ENCODE results near the gene SHKBP1.
"Not testable (repeated sequence)": the region's sequence is repeated elsewhere in the genome, so short reads cannot be mapped to it uniquely, and the experiment has no call there.

SHKBP1 gene, protein sequence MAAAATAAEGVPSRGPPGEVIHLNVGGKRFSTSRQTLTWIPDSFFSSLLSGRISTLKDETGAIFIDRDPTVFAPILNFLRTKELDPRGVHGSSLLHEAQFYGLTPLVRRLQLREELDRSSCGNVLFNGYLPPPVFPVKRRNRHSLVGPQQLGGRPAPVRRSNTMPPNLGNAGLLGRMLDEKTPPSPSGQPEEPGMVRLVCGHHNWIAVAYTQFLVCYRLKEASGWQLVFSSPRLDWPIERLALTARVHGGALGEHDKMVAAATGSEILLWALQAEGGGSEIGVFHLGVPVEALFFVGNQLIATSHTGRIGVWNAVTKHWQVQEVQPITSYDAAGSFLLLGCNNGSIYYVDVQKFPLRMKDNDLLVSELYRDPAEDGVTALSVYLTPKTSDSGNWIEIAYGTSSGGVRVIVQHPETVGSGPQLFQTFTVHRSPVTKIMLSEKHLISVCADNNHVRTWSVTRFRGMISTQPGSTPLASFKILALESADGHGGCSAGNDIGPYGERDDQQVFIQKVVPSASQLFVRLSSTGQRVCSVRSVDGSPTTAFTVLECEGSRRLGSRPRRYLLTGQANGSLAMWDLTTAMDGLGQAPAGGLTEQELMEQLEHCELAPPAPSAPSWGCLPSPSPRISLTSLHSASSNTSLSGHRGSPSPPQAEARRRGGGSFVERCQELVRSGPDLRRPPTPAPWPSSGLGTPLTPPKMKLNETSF

DNA sequence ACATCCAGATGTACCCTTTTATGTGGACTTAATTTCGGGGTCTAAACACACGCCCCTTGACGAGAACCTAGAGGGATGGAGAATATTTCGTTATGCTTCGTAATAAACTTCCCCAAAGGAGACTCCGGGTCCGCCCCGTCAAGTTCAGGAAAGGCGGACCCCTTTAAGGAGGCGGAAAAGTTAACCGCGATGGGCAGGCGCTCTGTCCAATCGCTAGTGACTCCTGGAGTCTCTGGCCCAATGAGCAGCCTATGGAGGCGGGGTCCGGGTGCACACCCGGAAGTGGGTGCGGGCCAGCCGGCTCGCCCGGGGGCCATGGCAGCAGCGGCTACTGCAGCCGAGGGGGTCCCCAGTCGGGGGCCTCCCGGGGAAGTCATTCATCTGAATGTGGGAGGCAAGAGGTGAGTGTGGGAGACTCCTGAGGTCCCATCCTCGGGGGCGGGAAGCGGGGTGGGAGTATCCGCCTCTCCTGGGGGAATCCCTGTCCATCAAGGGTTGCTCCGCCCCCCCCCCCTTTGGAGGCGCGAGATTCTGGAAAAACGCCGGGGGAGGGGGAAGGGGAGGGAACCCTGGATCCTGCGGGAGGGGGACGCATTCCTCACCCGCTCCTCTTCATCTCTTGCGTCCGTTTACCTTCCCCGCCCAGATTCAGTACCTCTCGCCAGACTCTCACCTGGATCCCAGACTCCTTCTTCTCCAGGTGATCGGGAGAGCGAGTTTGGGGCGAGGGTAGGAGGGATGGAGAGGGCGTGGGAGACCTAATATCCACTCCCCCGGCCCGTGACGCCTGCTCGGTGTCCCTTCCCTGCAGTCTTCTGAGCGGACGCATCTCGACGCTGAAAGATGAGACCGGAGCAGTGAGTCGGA is at the start of gene SHKBP1:
Gene SHKBP1, plus strand, starts transcription at position 289 of the 867 bp plus-strand sequence. Its CDS starts 27 bp downstream, at position 316.
- DNase-seq, result peak; percentile 96

DNA sequence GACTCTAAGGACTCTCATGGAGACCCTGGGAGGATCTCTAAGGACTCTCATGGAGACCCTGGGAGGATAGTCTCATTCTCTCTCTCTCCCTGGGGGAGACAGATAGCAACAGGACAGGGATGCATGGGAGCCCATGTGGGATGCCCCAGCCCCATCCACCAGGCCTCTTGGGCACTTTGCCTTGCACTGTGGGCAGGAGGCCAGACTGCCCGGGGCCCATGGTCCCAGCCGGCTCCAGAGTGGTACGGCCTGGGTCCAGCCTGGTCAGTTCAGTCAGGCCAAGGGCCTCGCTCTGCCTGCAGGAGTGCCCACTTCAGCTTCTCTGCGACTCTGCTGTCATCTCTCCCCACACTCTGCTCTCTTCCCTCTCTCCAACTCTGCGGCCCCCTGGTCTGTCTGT is 48.6 kb upstream of the SHKBP1 start:
- DNase-seq, result no peak

DNA sequence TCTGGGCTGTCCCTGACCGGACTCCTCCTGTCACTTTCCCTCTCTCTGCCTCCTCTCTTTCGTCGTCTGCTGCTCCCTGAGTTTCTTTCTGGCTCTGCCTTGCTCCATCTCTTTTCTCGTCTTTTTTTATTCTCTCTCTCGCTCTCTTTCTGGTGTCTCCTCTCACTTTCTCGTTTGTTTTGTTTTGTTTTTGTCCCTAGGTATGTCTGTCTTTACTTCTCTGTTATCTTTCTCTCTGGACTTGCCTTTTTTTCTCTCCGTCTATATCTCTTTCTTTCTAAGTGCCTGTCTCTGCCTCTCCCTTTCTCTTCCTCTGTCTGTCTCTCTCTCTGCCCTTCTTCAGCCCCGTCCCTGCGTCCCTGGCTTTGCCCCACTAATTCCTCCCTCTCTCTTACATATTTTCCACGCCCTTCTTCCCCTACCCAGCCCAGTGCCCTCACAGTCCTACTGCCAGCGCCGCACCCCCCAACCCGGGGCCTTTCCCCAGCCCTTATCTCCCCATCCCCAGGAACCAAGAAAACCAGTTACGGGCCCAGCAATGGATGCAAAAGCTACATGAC is 48.1 kb upstream of the SHKBP1 start:
- DNase-seq, result no peak

DNA sequence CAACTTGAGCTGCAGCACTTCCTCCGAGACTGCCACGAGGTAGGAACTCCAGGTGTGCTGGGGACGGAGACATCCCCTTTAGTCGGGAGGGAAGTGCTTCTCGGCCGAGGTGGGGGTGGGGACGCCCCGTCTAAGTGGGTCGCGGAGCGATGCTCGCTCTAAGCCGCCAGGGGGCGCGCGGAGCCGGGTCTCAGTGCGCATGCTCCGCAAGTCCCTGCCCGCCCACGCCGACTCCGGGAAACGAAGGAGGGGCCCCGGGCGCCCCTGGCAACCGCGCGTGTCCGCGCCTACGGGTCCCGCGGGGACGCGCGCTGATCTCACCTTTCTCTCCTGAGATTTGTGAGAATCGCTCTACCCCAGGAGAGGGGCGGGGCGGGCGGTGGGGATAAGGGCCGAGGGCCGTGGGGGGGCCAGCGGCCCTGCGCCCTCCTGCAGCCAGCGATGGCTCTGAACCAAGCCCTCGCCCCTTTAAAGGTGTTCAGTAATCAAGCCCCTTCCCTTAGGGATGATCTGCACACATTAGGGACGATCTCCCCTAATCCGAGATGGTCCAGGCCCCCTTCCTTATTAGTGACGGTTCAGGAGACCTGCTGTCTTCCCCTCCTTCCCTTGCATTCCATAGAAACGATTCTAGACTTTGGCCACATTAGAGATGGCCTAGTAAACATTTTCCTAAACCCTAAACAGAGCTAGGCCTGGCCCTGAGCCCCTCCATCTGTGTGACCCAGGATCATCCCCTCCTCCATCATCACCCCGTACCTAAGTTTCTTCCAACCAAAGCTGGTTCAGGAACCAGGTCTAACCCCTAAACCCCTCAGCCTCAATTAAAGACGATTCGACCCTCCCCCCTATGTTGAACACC is 47.3 kb upstream of the SHKBP1 start:
- peak; percentile 82 for DNase-seq

DNA sequence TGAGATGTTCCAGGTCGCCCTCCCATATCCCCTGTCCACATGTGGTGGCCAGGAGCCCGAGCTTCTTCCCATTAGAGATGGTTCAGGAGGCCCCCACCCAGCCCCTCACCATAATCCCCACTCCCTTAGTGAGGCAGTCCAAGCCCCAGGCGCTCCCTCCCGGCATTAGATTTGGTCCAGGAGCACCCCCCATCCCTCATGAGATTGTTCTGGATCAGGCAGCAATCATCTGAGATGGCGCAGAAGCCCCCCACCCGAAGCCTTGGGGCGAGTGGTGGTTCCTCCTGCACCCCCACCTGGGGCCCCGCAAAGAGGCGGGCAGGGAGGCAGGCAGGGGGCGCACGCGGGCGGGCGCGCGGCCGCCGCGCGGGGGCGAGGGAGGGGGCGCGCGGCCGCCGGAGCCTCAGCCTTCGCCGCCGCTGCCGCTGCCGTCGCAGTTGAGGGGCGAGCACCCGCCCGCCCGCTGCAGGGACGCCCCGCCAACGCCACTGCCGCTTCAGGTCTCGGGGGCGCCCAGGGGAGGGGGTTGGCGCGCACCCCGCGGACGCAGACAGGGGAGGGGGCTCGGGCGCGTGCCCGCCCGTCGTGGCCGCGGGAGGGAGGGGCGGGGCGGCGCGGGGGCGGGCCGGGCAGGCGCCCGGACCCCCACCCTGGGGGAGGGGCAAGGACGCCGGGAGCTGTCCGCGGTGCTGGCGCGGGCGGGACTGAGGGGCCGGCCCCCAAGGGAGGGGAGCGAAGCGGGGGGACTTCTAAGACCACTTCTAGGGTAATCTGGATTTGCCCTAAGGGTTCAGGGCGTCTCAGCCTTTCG is 46.4 kb upstream of the SHKBP1 start:
- DNase-seq, result peak; percentile 22

DNA sequence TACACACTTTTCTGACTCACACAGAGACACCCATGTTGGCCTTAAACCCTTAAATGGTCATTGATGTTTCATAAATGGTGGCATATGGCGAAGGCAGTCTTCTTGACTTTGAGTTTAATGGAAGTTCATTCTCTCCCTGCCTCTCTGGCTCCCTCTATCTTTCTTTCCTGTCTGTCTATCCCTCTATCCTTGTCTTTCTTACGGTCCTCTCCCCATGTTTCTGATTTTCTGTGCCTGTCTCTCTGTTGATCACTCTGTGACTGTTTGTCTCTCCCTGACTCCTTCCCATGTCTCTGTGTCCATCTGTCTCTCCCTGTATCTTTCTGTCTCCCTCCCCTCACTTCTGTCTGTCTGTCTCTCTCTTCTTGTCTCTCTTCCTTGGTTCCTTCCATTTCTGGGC is 43.2 kb upstream of the SHKBP1 start:
- DNase-seq, result no peak

DNA sequence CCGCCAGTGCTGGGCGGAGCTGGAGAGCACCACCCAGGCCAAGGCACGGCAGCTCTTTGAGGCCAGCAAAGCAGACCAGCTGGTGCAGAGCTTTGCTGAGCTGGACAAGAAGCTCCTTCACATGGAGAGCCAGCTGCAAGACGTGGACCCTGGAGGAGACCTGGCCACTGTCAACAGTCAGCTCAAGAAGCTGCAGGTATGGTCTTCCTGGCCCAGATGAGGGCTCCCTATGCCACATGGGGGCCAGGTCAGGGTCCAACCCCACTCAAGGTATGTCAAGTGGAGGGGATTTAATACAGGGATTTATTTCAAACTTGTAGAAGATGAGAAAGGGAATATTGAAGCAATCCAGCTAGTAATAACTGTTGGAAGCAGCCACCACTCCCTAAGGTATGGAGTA is 42.5 kb upstream of the SHKBP1 start:
- no peak for DNase-seq

DNA sequence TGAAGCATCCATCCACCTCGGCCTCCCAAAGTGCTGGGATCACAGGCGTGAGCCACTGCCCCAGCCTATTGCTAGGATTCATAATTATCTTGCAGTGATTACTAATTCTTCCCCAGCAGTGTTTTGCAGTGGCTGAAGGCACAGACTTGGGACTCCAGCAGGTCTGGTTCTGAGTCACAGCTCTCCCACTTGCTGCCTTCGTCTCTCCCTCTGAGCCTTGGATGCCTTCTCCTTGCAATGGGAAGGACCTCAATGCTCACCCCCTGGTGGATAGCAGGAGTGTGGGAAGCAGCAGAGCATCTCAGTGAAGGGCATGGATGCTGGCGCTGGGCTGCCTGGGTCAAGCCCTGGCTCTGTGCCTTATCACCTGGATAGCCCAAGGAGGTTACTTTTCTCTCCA is 37.6 kb upstream of the SHKBP1 start:
- DNase-seq, result no peak

DNA sequence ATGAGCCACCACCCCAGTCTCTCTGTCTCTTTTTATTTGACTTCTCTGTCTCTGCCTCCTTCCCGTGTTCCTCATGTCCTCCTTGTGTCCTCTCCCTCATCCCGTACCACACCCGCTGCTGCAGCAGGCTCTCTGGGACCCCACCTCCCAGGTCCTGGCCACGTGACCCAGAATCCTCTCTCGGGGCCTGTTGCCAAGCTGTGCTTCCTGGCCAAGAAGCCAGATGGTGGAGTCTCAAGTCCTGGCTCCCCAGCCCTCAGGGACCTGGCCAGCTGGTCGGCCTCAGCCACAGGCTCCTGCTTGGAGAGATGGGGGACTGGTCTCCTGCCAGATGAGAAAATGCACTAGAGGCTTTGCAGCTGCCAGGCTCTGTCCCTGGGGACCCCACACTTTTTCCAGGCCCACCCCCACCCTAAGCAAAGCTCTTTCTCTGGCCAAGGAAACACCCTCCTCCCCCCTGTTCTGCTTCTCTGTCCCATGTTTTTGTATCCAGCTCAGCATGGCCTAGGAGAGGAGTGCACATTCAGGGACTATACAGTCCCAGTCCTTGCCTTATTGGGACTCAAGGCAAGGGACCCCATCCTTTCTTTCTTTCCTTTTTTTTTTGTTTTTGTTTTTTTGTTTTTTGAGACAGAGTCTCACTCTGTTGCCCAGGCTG is 34.3 kb upstream of the SHKBP1 start:
- DNase-seq, result peak; percentile 98

DNA sequence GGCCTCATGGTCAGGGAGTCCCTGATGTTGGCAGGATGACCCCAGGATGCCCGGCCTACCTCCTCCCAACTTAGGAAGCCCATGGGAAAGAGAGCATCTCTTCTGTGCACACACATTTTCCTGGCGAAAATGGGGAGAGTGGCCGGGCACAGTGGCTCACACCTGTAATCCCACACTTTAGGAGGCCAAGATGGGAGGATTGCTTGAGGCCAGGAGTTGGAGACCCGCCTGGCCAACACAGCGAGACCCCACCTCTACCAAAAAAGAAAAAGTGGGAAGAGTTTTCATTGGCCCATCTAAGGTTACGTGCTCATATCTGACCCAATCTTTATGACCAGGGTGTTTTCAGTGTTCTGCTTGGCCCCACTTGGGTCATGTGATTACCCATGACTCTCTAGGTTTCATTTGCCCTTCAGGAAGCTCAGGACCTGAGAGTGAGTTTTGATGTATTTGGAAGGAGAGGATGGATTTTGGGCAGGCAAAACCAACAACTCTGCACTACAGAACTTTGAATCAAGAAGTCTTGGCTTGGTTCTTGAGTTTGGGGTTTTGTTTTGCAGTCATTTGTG is 33.6 kb upstream of the SHKBP1 start:
- DNase-seq, result no peak

DNA sequence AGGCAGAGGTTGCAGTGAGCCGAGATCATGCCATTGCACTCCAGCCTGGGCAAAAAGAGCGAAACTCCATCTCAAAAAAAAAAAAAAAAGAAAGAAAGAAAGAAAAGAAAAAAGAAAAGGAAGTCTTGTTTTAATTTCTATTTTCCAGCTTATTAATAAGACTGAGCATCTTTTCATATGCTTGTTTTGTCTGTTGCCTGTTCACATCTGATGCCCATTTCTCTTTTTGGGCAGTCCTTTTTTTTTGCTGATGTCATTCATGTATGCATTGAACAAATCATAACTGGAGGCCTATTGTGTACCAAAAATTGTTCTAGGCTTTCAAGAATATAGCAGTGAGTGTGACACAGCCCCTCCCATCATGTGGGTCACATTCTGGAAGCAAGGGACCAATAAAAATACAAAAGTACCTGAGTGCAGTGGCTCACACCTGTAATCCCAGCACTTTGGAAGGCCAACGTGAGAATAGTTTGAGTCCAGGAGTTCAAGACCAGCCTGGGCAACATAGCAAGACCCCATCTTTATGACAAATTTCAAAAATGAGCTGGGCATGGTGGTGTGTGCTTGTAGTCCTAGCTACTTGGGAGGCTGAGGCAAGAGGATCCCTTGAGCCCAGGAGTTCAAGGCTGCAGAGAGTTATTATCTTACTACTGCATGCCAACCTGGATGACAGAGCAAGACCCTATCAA is 30.4 kb upstream of the SHKBP1 start:
- not testable (repeated sequence) for DNase-seq

DNA sequence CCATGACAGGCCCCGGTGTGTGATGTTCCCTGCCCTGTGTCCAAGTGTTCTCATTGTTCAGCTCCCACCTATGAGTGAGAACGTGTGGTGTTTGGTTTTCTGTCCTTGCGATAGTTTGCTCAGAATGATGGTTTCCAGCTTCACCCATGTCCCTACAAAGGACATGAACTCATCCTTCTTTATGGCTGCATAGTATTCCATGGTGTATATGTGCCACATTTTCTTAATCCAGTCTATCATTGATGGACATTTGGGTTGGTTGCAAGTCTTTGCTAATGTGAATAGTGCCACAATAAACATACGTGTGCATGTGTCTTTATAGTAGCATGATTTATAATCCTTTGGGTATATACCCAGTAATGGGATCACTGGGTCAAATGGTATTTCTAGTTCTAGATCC is 29.5 kb upstream of the SHKBP1 start:
- not testable (repeated sequence) for DNase-seq

DNA sequence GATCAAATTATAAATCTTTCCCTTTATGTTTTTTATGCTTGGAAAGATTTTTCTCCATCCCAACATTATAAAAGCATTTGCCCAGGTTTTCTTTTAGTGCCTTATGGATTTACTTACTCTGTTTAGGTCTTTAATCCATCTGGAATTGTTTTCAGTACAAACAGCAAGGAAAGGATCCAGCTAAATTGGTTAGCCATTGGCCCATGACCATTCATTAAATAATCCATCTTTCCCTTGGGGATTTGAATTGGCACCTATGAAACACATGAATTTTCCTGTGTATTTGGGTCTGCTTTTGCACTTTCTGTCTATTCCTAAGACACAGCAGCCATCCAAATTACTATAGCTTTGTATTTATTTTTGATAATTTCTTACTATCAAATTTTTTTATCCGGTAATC is 28.8 kb upstream of the SHKBP1 start:
- no peak for DNase-seq

DNA sequence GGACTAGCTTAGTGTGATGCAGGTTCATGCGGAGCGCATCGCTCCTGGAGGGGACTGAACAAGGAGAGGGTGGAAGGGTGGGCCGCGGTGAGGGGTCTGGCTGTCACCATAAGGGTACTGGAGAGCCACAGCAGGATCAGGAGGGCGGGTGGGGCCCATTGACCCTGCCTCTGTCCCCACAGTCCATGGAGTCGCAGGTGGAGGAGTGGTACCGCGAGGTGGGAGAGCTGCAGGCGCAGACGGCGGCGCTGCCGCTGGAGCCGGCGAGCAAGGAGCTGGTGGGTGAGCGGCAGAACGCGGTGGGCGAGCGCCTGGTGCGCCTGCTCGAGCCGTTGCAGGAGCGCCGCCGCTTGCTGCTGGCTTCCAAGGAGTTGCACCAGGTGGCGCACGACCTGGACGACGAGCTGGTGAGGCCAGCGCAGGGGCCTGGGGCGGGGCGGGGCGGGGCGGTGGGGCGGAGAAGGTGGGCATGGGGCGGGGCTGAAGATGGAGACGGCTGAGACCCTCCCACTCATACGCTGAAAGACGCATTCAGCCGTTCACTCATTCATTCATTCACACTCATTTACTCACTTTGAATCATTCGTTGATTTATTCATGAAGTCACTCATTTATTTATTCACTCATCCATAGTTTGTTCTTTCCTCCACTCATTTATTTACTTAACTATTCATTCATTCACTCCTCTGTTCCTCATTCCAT is 27.5 kb upstream of the SHKBP1 start:
- DNase-seq, result no peak

DNA sequence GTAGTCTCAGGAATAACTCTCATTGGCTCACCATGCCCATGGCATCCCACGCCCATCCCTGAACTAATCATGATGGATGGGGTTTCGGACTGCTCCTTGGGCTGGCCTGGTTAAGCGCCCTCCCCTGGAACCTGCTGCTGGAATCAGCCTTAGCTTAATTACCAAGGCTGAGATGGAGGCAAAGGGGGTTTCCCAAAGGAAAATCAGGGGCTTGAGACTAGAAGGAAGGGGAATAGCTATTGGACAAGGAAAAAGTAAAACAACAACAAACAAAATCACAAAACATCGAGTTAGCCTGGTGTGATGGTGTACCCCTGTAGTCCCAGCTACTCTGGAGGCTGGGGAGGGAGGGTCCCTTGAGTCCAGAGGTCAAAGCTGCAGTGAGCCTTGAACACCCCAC is 25.7 kb upstream of the SHKBP1 start:
- no peak for DNase-seq

DNA sequence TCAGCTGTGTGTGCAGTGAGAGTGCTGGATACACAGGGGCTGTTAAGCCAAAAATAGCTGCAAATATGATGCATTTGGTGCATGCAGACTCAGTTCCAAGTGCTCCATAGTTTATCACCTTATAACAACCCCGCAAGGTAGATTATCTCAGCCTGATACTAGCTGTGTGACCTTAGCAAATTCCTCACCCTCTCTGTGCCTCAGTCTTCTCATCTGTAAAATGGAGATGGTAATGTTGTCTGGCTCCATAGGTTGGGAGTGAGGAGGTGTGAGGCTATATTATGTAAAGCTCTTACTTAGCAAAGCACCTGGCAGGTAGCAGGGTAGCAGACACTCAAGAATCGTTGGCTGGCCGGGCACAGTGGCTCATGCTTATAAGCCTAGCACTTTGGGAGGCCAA is 23.8 kb upstream of the SHKBP1 start:
- no peak for DNase-seq

DNA sequence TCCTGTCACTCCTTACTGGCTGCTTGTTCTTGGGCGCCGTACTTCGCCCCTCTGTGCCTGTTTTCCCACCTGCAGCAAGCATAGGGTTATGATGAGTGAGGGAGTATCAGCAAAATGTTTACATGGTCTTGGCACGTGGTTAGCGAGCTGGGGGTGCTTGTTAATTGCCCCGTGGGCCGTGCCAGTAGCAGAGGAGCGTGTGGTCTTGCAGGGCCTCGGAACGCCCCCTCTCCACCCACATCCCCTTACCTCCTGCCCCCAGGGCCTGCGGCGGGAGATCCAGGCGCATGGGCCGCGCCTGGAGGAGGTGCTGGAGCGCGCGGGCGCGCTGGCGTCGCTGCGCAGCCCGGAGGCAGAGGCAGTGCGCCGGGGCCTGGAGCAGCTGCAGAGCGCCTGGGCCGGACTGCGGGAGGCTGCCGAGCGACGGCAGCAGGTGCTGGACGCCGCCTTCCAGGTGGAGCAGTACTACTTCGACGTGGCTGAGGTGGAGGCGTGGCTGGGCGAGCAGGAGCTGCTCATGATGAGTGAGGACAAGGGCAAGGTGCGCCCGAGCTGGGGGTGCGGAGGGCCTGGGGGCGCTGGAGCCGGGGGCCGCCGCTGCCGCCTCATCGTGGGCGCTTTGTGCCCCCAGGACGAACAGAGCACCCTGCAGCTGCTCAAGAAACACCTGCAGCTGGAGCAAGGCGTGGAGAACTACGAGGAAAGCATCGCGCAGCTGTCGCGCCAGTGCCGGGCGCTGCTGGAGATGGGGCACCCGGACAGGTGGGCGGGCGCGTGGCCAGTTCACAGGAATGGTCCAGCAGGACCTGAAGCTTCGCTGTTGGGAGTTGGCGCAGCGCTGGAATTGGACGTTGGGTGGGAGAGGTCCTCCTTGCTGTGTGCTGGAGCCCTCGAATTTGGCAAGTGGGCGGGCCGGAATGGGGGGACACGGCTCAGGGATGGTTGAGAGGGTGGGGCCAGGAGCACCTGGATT is 22.5 kb upstream of the SHKBP1 start:
- no peak for DNase-seq
